ENCODE measurements around the gene OSBPL10.

DNA sequence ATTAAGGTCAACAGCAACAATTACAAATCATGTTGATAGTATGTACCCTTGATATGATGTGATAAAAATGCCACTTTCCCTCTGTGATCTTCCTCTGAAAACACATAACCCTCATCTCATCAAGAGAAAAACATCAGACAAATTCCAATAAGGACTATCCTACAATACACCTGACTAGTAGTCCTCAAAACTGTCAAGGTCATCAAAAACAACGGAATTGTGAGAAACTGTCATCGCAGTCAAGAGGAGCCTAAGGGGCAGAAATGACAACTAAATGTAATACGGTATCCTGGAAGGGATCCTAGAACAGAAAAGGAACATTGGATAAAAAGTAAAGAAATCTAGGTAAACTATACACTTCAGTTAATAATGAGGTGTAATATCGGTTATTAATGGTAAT lies 59.2 kb downstream of the OSBPL10 start:
- TF ChIP-seq, protein P1, sequence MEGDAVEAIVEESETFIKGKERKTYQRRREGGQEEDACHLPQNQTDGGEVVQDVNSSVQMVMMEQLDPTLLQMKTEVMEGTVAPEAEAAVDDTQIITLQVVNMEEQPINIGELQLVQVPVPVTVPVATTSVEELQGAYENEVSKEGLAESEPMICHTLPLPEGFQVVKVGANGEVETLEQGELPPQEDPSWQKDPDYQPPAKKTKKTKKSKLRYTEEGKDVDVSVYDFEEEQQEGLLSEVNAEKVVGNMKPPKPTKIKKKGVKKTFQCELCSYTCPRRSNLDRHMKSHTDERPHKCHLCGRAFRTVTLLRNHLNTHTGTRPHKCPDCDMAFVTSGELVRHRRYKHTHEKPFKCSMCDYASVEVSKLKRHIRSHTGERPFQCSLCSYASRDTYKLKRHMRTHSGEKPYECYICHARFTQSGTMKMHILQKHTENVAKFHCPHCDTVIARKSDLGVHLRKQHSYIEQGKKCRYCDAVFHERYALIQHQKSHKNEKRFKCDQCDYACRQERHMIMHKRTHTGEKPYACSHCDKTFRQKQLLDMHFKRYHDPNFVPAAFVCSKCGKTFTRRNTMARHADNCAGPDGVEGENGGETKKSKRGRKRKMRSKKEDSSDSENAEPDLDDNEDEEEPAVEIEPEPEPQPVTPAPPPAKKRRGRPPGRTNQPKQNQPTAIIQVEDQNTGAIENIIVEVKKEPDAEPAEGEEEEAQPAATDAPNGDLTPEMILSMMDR (IDR thresholded peaks at IDR 0.05), result no peak
- TF ChIP-seq POLR2A (IDR thresholded peaks at IDR 0.05), result no peak
